ENCODE results near the gene MAD1L1. TPM values are rescaled to one million over a fixed set of nuclear protein-coding genes. Genes with fewer than 3 reads are reported as not detected.

The MAD1L1 gene
- total and polyA plus RNA-seq, 2 of the 8 experiments (the other 6 are each of a cell fraction or from before 2014, with no cell fraction given), result 40.4 to 44.6 TPM

- TF ChIP-seq CREB1 (IDR thresholded peaks at IDR 0.05), result no peak
- TF ChIP-seq TBP (IDR thresholded peaks at IDR 0.05; ENCODE audit: low read depth, low read length), result no peak
Observed at GRCh38 chr7:2237109-2237602, 4.4 kb upstream of the MAD1L1 start (continued).
